Measurements from ENCODE around the gene DENND4A.

DENND4A gene

GRCh38 chr15:65610871-65611718 is 181.0 kb downstream of the DENND4A start, which contains the start of gene INTS14 (continued):
- TF ChIP-seq ELK4 (IDR thresholded peaks at IDR 0.05; ENCODE audit: borderline replicate concordance, low read depth, low read length) = no peak
- 0 out of 2 replicates have a peak, but pooled peaks have one; percentile 32 for TF ChIP-seq ZNF677 (tag by site-specific recombination; IDR thresholded peaks at IDR 0.05)
- peak; percentile 93 for TF ChIP-seq OVOL3 (tag by site-specific recombination; IDR thresholded peaks at IDR 0.05)
- TF ChIP-seq OSR2 (tag by site-specific recombination; IDR thresholded peaks at IDR 0.05) = peak; percentile 60; the same call in 1 of the 2 replicates
- TF ChIP-seq ZNF548 (tag by site-specific recombination; IDR thresholded peaks at IDR 0.05) = no peak
- TF ChIP-seq ZNF645 (tag by site-specific recombination; IDR thresholded peaks at IDR 0.05) = 0 out of 2 replicates have a peak, but pooled peaks have one; percentile 39
- TF ChIP-seq HOXC10 (CRISPR knock-in tag; IDR thresholded peaks at IDR 0.05) = peak; percentile 89; the same call in 1 of the 2 replicates
- 0 out of 2 replicates have a peak, but pooled peaks have one; percentile 43 for TF ChIP-seq ZNF473 (tag by site-specific recombination; IDR thresholded peaks at IDR 0.05)
- TF ChIP-seq, protein P1, sequence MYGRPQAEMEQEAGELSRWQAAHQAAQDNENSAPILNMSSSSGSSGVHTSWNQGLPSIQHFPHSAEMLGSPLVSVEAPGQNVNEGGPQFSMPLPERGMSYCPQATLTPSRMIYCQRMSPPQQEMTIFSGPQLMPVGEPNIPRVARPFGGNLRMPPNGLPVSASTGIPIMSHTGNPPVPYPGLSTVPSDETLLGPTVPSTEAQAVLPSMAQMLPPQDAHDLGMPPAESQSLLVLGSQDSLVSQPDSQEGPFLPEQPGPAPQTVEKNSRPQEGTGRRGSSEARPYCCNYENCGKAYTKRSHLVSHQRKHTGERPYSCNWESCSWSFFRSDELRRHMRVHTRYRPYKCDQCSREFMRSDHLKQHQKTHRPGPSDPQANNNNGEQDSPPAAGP (tag by site-specific recombination; IDR thresholded peaks at IDR 0.05) = peak; percentile 99
- TF ChIP-seq ZNF169 (tag by site-specific recombination; IDR thresholded peaks at IDR 0.05) = no peak; the same call in 1 of the 2 replicates
- TF ChIP-seq KLF1 (tag by site-specific recombination; IDR thresholded peaks at IDR 0.05) = peak; percentile 89
- no peak for TF ChIP-seq RBAK (tag by site-specific recombination; IDR thresholded peaks at IDR 0.05)
- no peak; the same call in 1 of the 2 replicates for TF ChIP-seq ZNF670 (tag by site-specific recombination; IDR thresholded peaks at IDR 0.05; ENCODE audit: low read depth)
- TF ChIP-seq, protein P2, sequence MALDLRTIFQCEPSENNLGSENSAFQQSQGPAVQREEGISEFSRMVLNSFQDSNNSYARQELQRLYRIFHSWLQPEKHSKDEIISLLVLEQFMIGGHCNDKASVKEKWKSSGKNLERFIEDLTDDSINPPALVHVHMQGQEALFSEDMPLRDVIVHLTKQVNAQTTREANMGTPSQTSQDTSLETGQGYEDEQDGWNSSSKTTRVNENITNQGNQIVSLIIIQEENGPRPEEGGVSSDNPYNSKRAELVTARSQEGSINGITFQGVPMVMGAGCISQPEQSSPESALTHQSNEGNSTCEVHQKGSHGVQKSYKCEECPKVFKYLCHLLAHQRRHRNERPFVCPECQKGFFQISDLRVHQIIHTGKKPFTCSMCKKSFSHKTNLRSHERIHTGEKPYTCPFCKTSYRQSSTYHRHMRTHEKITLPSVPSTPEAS (tag by site-specific recombination; IDR thresholded peaks at IDR 0.05) = peak; percentile 85
- no peak for TF ChIP-seq ZNF354C (tag by site-specific recombination; IDR thresholded peaks at IDR 0.05; ENCODE audit: borderline replicate concordance, low read depth)
- TF ChIP-seq YY2 (tag by site-specific recombination; IDR thresholded peaks at IDR 0.05) = peak; percentile 91
- TF ChIP-seq ZBTB44 (tag by site-specific recombination; IDR thresholded peaks at IDR 0.05) = peak; percentile 80
- TF ChIP-seq ZNF404 (tag by site-specific recombination; IDR thresholded peaks at IDR 0.05) = no peak
- TF ChIP-seq ZBTB26 (tag by site-specific recombination; optimal IDR thresholded peaks at IDR 0.05) = peak; percentile 94
- peak; percentile 91 for TF ChIP-seq ZBTB48 (tag by site-specific recombination; IDR thresholded peaks at IDR 0.05)
- peak; percentile 87; the same call in 1 of the 2 replicates for TF ChIP-seq ZNF221 (tag by site-specific recombination; IDR thresholded peaks at IDR 0.05; ENCODE audit: borderline replicate concordance)
- peak; percentile 90 for TF ChIP-seq ZNF335 (tag by site-specific recombination; conservative IDR thresholded peaks at IDR 0.05)
- peak; percentile 83; the same call in 1 of the 2 replicates for TF ChIP-seq ZNF121 (tag by site-specific recombination; IDR thresholded peaks at IDR 0.05)
- TF ChIP-seq ZNF214 (tag by site-specific recombination; IDR thresholded peaks at IDR 0.05; ENCODE audit: borderline replicate concordance) = no peak
- TF ChIP-seq ZNF175 (tag by site-specific recombination; IDR thresholded peaks at IDR 0.05) = no peak
- TF ChIP-seq, protein P3, sequence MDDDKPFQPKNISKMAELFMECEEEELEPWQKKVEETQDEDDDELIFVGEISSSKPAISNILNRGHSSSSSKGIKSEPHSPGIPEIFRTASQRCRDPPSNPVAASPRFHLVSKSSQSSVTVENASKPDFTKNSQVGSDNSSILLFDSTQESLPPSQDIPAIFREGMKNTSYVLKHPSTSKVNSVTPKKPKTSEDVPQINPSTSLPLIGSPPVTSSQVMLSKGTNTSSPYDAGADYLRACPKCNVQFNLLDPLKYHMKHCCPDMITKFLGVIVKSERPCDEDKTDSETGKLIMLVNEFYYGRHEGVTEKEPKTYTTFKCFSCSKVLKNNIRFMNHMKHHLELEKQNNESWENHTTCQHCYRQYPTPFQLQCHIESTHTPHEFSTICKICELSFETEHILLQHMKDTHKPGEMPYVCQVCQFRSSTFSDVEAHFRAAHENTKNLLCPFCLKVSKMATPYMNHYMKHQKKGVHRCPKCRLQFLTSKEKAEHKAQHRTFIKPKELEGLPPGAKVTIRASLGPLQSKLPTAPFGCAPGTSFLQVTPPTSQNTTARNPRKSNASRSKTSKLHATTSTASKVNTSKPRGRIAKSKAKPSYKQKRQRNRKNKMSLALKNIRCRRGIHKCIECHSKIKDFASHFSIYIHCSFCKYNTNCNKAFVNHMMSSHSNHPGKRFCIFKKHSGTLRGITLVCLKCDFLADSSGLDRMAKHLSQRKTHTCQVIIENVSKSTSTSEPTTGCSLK (tag by site-specific recombination; IDR thresholded peaks at IDR 0.05) = no peak
- TF ChIP-seq, protein P4, sequence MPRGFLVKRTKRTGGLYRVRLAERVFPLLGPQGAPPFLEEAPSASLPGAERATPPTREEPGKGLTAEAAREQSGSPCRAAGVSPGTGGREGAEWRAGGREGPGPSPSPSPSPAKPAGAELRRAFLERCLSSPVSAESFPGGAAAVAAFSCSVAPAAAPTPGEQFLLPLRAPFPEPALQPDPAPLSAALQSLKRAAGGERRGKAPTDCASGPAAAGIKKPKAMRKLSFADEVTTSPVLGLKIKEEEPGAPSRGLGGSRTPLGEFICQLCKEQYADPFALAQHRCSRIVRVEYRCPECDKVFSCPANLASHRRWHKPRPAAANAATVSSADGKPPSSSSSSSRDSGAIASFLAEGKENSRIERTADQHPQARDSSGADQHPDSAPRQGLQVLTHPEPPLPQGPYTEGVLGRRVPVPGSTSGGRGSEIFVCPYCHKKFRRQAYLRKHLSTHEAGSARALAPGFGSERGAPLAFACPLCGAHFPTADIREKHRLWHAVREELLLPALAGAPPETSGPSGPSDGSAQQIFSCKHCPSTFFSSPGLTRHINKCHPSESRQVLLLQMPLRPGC (tag by site-specific recombination; IDR thresholded peaks at IDR 0.05) = peak; percentile 95

All from HEK293 (cell line).